ENCODE measurements around the gene RUBCN. TPM values are rescaled to one million over a fixed set of nuclear protein-coding genes. Genes with fewer than 3 reads are reported as not detected.
"Not testable (repeated sequence)": the region's sequence is repeated elsewhere in the genome, so short reads cannot be mapped to it uniquely, and the experiment has no call there.

Gene RUBCN
- total RNA-seq, 2 donors from 2014 or later: 33.8 to 34.0 TPM

- not testable (repeated sequence) for H3K27ac Mint-ChIP-seq; H3K4me1 Mint-ChIP-seq; ATAC-seq (replicated peaks); H3K4me3 Mint-ChIP-seq; H3K36me3 Mint-ChIP-seq (ENCODE audit: low read depth); H3K9me3 Mint-ChIP-seq; H3K27me3 Mint-ChIP-seq
These were observed 89.1 kb downstream of the RUBCN start for GRCh38 chr3:197647649-197648048.

DNA sequence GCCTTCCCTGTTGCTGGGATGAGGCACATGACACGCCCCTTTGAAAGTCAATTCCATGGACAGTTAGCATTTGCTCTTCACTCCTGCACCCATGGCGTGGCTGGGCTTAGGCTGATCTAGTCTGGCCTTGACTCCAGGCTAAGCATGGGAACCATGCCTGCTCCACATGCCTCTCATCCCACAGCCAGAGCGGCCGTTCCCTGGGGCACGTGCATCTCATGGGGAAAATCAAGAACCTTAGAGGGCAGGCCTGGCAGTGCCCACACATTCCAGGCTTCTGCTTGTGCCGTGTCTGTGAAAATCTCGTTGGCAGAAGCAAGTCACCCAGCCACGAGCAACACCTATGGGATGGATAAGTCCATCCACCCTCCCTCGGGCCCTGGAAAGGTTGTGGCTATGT lies 89.5 kb downstream of the RUBCN start:
- not testable (repeated sequence) for H3K9me3 Mint-ChIP-seq; H3K27ac Mint-ChIP-seq; H3K36me3 Mint-ChIP-seq (ENCODE audit: low read depth); ATAC-seq (replicated peaks); H3K4me1 Mint-ChIP-seq; H3K4me3 Mint-ChIP-seq; H3K27me3 Mint-ChIP-seq

DNA sequence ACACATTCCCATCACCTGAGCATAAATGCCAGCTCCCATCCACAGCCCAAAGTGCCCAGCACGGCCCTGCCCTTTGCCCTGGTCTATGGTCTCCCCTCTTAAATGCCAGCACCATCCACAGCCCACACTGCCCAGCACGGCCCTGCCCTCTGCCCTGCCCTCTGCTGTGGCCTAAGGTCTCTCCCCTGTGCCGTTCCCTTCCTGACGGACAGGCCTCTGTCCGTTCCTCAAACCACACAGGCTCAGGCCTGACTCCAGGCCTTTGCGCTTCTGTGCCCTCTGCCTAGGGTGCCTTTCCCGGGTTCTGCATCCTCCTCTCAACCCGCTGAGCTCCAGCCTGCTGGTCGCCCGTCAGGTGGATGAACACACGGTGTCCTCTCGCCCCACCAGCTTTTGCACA lies 90.4 kb downstream of the RUBCN start:
- not testable (repeated sequence) for H3K4me1 Mint-ChIP-seq; H3K4me3 Mint-ChIP-seq; H3K27me3 Mint-ChIP-seq; H3K9me3 Mint-ChIP-seq; H3K27ac Mint-ChIP-seq; H3K36me3 Mint-ChIP-seq (ENCODE audit: low read depth); ATAC-seq (replicated peaks)

DNA sequence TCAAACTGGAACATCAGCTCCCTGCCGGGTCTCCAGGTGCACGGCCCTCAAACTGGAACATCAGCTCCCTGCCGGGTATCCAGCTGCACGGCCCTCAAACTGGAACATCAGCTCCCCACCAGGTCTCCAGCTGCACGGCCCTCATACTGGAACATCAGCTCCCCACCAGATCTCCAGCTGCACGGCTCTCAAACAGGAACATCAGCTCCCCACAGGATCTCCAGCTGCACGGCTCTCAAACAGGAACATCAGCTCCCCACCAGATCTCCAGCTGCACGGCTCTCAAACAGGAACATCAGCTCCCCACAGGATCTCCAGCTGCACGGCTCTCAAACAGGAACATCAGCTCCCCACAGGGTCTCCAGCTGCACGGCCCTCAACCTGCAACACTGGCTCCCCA lies 99.1 kb downstream of the RUBCN start:
- not testable (repeated sequence) for H3K9me3 Mint-ChIP-seq; H3K4me1 Mint-ChIP-seq; H3K36me3 Mint-ChIP-seq (ENCODE audit: low read depth); ATAC-seq (replicated peaks); H3K27ac Mint-ChIP-seq; H3K27me3 Mint-ChIP-seq; H3K4me3 Mint-ChIP-seq

DNA sequence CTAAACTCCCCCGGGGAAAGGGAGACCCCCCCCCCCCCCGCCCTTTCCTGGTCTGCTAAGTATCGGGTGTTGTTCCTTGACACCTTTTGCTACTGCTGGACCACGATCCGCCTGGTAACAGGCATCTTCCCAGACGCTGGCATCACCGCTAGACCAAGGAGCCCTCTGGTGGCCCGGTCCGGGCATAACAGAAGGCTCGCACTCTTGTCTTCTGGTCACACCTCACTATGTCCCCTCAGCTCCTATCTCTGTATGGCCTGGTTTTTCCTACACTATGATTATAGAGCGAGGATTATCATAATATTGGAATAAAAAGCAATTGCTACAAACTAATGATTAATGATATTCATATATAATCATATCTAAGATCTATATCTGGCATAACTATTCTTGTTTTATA lies 104.7 kb downstream of the RUBCN start:
- not testable (repeated sequence) for H3K27me3 Mint-ChIP-seq; H3K36me3 Mint-ChIP-seq (ENCODE audit: low read depth); H3K9me3 Mint-ChIP-seq; ATAC-seq (replicated peaks); H3K4me1 Mint-ChIP-seq; H3K27ac Mint-ChIP-seq; H3K4me3 Mint-ChIP-seq

DNA sequence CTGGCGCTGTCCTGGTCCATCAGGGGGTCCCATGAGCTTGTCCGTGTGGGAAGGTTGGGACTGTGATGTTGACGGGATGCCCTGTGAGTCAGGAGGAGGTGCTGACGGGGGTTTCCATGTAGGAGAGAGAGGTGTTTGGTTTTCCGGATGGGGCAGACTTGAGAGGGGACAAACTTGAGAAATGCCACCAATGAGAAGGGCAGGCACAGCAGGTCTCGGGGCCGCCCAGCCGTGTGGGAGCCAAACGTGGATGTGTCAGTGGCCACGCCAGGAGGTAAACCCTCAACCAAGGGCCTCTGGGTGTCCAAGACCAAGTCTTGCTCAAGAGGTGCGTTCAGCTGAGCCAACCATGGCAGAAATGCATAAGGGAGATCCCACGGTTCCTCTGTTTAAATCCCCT lies 105.9 kb downstream of the RUBCN start:
- not testable (repeated sequence) for H3K36me3 Mint-ChIP-seq (ENCODE audit: low read depth); H3K27ac Mint-ChIP-seq; H3K27me3 Mint-ChIP-seq; H3K9me3 Mint-ChIP-seq; H3K4me1 Mint-ChIP-seq; H3K4me3 Mint-ChIP-seq; ATAC-seq (replicated peaks)

DNA sequence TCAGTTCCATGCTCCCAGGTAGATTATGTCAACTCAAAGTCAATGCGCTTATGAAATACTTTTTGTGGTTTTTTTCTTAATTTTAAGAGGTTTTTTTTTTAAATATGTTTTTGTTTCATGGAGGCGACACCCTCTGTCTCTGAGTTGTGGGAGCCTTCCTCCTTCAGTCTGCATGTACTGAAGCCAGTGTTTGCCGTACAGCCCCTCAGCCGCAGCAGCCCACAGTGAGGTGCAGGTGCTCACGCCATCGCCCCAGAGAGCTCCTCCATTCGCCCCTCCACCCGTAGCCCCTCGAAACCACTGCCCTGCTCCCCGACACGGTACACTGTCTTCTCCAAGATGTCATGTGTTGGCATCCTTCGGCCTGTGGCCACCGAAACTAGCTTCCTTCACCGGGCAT lies 107.4 kb downstream of the RUBCN start:
- not testable (repeated sequence) for H3K4me1 Mint-ChIP-seq; H3K4me3 Mint-ChIP-seq; H3K27ac Mint-ChIP-seq; H3K27me3 Mint-ChIP-seq; H3K9me3 Mint-ChIP-seq; ATAC-seq (replicated peaks); H3K36me3 Mint-ChIP-seq (ENCODE audit: low read depth)

DNA sequence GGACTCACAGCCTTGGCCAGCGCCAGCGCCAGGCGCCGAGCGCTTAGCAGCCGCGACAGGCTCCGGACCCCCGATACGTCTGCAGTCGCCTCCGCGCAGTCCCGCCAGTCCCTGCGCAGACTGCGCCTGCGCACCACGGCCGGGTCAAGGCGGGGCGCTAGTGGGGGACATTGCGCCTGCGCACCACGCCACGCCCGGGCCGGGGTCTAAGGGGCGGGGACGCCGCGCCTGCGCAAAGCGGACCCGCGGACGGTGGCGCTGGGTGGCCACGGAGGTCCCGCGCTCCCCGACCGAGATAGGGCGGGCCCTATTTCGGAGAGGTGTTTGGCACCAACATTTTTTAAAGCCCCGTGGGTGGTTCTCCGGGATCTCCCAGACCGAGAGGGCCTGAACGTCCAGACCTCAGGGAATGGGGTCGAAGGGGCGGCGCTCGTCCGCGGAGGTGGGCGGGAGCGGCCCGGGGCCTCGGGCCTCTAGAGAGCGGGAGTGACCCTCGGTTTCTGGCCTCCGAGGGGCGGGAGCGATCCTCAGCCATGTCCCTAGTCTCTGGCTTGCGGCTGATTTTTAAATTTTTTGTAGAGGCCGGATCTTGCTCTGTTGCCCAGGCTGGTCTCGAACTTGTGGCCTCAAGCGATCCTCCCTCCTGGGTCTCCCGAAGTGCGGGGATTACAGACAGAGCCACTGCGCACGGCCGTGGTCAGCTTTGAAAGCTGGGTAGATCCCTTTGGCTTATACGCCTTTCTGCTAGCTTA lies 108.8 kb downstream of the RUBCN start:
- Mint-ChIP-seq H3K4me3 (peak overlapping the region; percentile 72), H3K27ac (peak overlapping the region; percentile 68)
- ATAC-seq (replicated peaks): peak; percentile 89
- H3K27me3 Mint-ChIP-seq; H3K36me3 Mint-ChIP-seq (ENCODE audit: low read depth); H3K4me1 Mint-ChIP-seq; H3K9me3 Mint-ChIP-seq: not testable (repeated sequence)

DNA sequence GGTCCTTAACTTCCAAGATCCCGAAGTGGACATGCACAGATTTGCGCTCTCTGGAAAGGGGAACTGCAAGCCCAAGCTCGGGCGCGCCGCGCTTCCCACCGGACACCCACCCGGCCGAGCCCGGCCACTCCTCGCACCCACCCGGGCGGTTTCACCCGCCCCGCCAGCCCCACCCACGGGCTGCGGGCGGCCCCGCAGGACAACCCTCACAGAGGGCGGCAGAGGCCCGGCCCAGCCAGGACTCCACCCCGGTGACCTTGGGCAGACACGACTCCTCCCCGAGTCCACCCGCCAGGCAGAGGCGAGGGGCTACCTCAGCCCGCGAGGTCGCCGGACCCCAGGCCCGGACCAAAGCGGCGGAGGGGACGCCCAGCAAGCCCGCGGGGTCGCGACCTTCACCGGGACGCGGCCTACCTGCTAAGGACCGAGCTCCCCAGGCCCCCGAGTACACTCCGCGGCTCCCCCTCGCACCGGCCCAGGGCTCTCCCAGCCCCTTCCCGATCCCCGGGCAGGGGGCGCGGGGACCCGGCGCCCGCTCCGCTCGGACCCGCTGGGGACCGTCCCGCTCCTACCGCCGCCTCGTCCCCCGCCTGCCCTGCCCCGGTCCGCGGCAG lies 109.4 kb downstream of the RUBCN start:
- ATAC-seq (replicated peaks): peak; percentile 53
- H3K27me3 Mint-ChIP-seq; H3K36me3 Mint-ChIP-seq (ENCODE audit: low read depth); H3K4me1 Mint-ChIP-seq; H3K9me3 Mint-ChIP-seq: not testable (repeated sequence)
- peak overlapping the region; percentile 56 for H3K27ac Mint-ChIP-seq
- peak overlapping the region; percentile 72 for H3K4me3 Mint-ChIP-seq

GRCh38 chr3:197626404-197627157 lies 110.1 kb downstream of the RUBCN start:
- not testable (repeated sequence) for H3K9me3 Mint-ChIP-seq, H3K4me1 Mint-ChIP-seq, H3K27me3 Mint-ChIP-seq
- peaks cover 11% of the 10 kb centered on the region for H3K36me3 Mint-ChIP-seq (ENCODE audit: low read depth)
- ATAC-seq (replicated peaks): peak; percentile 34
- peak overlapping the region; percentile 69 for H3K4me3 Mint-ChIP-seq
- H3K27ac Mint-ChIP-seq: peak overlapping the region; percentile 56

GRCh38 chr3:197621478-197621877 lies 115.2 kb downstream of the RUBCN start:
- H3K4me3 Mint-ChIP-seq; ATAC-seq (replicated peaks): not testable (repeated sequence)
- peaks cover 56% of the 10 kb centered on the region for H3K36me3 Mint-ChIP-seq (ENCODE audit: low read depth)

More at GRCh38 chr3:197621478-197621877, 115.2 kb downstream of the RUBCN start:
- not testable (repeated sequence) for H3K9me3 Mint-ChIP-seq, H3K27ac Mint-ChIP-seq, H3K27me3 Mint-ChIP-seq, H3K4me1 Mint-ChIP-seq

Other genes starting within 250 kb of the RUBCN start
- 10 to 100 TPM; 82.3 to 89.2 TPM for gene BDH1, start 180.9 kb downstream of the RUBCN start, total RNA-seq
- 10 to 100 TPM; 14.5 to 23.7 TPM for gene FYTTD1, start 13.0 kb upstream of the RUBCN start, total RNA-seq
- 10 to 100 TPM; 59.2 to 62.8 TPM for gene LRCH3, start 54.4 kb upstream of the RUBCN start, total RNA-seq
- gene RPL35A, start 213.3 kb upstream of the RUBCN start, total RNA-seq: 1,000 to 10,000 TPM; 1,422 to 1,820 TPM
- 1 to 10 TPM; 3.8 to 4.6 TPM for gene LMLN, start 223.3 kb upstream of the RUBCN start, total RNA-seq

Measured in activated T-helper 17 cell treated with anti-CD3 and anti-CD28 coated beads, Interleukin-2, amount 50 U/mL, for 72 hours (primary cell).